Nephron progenitor cell (in vitro differentiated cells): ENCODE results near the gene EHD1.

ENCODE experiments used
- DNase-seq: peaks from one replicate; pipeline ENCODE4 v3.0.0; 2021
- H3K27ac Mint-ChIP-seq: 2 replicates; pipeline ENCODE4 v1.8.0; 2021; ENCODE audit warnings: mild to moderate bottlenecking, moderate library complexity, mixed read lengths
- H3K27me3 Mint-ChIP-seq: 2 replicates; pipeline ENCODE4 v1.8.0; 2021; ENCODE audit warnings: mild to moderate bottlenecking, low read depth, mixed read lengths; ENCODE audit not compliant: poor library complexity
- H3K36me3 Mint-ChIP-seq: 2 replicates; pipeline ENCODE4 v1.8.0; 2021; ENCODE audit warnings: low read depth, mixed read lengths
- H3K4me1 Mint-ChIP-seq: 2 replicates; pipeline ENCODE4 v1.8.0; 2021; ENCODE audit warnings: mixed read lengths
- H3K4me3 Mint-ChIP-seq: 2 replicates; pipeline ENCODE4 v1.8.0; 2021; ENCODE audit warnings: mild to moderate bottlenecking, moderate library complexity, mixed read lengths
- H3K9me3 Mint-ChIP-seq: 2 replicates; pipeline ENCODE4 v1.8.0; 2021; ENCODE audit warnings: mild to moderate bottlenecking, moderate library complexity, mixed read lengths
- CTCF ChIP-seq: fragments of 200-600 bp; sonication (generic); IDR thresholded peaks from 2 replicates; pipeline ENCODE4 v1.5.0; 2021; ENCODE audit warnings: antibody characterized with exemption

The EHD1 gene

GRCh38 chr11:64878494-64879243 is at the start of gene EHD1:
Gene EHD1 (minus strand): TSS chr11:64878621. CDS start chr11:64878464, 157 bp downstream.
- Mint-ChIP-seq H3K27me3 (peaks cover 14% of the 10 kb centered on the region), H3K4me1 (peaks cover 65% of the 10 kb centered on the region)
- DNase-seq, result peak; percentile 100

GRCh38 chr11:64926689-64927088 is 48.3 kb upstream of the EHD1 start:
- Mint-ChIP-seq H3K4me3 (no peak overlapping the region), H3K36me3 (peaks cover 15% of the 10 kb centered on the region), H3K9me3 (no peaks in the 10 kb centered on the region), H3K27ac (no peak overlapping the region), H3K4me1 (peaks cover 28% of the 10 kb centered on the region), H3K27me3 (peaks cover 14% of the 10 kb centered on the region)
- DNase-seq, result no peak
- TF ChIP-seq CTCF, result no peak

More at GRCh38 chr11:64878494-64879243, at the start of gene EHD1:
- Mint-ChIP-seq H3K4me3 (peak within 1 kb of the TSS; percentile 95), H3K27ac (peak within 1 kb of the TSS; percentile 96), H3K36me3 (peaks cover 8% of the 10 kb centered on the region), H3K9me3 (no peaks in the 10 kb centered on the region)
- TF ChIP-seq CTCF, result peak; percentile 21

DNA sequence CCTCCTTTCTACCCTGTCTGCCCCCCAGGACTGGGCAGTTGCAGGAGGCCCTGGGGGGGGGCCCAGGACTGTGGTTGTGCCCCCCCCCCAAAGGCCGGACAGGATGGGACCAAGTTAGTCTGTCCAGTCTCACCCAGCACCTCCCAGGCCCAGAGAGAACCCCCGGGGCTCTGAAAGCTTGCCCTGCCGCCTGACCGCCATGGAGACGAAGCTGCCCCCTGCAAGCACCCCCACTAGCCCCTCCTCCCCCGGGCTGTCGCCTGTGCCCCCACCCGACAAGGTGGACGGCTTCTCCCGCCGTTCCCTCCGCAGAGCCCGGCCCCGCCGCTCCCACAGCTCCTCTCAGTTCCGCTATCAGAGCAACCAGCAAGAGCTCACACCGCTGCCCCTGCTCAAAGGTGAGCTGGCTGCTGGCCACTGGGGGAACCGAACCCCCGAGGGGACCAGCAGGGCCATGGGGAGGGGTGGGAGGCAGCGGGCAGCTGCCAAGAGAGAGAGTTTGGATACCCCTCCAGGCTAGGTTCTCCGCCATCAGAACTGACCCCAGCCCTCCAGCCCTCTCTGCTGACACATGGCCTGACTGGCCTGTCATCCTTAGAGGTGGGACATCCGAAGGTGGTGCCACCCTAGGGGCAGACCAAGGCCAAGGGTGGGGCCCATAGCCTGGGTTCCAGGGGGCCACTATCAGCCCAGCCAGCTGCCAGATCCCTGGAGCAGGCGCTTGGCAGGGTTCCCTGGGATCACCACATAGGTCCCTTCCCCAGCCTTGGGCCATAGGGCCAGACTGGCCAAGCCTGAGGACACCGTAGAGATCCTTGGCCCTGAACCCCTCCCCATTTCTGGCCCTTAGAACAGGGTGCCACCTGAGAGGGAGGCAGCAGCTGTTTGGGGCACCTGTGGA is 47.4 kb upstream of the EHD1 start:
- Mint-ChIP-seq H3K4me1 (peaks cover 35% of the 10 kb centered on the region), H3K4me3 (peak overlapping the region; percentile 95), H3K36me3 (peaks cover 12% of the 10 kb centered on the region), H3K27ac (no peak overlapping the region), H3K9me3 (no peaks in the 10 kb centered on the region), H3K27me3 (peaks cover 14% of the 10 kb centered on the region)
- no peak for TF ChIP-seq CTCF
- no peak for DNase-seq

- no peak for TF ChIP-seq CTCF
- H3K27me3 Mint-ChIP-seq, result peaks cover 14% of the 10 kb centered on the region
- H3K27ac Mint-ChIP-seq, result no peak overlapping the region
- H3K4me1 Mint-ChIP-seq, result peaks cover 42% of the 10 kb centered on the region
- DNase-seq, result no peak
- H3K4me3 Mint-ChIP-seq, result peak overlapping the region; percentile 95
- H3K36me3 Mint-ChIP-seq, result peaks cover 4% of the 10 kb centered on the region
- no peaks in the 10 kb centered on the region for H3K9me3 Mint-ChIP-seq
Measured at GRCh38 chr11:64924910-64925284, 46.5 kb upstream of the EHD1 start.

DNA sequence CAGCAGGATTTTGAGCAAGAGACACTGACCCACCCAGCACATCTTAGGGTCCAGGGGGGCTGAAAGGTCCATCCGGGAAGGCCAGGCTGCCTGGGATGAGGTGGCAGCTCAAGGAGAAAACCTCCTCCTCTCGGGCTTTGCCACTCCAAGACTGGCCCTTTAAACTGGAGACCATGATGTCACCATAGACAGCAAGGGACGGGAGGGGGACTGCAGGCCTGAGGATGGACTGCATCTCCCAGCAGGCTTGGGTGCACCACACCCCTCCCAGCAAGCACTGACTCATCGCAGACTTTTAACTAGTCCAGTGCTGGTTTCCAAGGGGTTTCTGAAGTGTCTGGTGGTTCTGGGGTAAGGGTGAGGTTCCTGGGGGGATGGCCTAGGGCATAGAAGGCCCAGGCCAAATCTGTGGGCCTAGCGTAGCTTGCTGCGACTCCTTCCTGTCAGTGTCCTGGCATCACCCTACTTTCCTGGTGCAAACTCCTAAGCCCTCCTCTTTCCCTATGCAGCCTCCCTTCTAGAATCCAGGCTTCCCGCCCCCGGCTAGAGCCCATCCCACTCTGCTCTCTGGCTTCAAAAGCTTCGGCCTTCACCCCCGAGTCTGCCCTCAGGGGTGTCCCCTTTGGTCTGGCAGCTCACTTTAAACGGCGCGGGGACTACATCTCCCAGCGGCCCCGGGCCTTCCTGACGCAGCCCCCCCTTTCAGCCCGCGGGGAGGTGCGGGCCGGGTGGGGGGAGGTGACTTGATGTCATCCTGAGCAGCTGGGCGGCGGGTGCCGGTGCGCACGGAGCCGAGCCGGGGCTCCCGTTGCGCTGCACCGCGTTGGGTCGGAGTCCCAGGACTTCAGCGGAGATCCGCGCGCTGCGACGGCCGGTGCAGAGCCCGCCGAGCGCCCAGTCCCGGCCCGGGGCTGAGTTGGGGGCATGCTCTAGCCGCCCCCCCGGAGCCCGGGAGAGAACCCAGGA is 45.8 kb upstream of the EHD1 start, which contains the start of gene PPP2R5B:
TSS of gene PPP2R5B (plus strand) at position 746 of the 966 bp plus-strand sequence. CDS start 1,046 bp downstream, outside the sequence.
- Mint-ChIP-seq H3K9me3 (no peaks in the 10 kb centered on the region), H3K4me3 (peak within 1 kb of the TSS; percentile 95), H3K27me3 (peaks cover 18% of the 10 kb centered on the region), H3K4me1 (peaks cover 49% of the 10 kb centered on the region), H3K36me3 (peaks cover 4% of the 10 kb centered on the region), H3K27ac (peak within 1 kb of the TSS; percentile 99)
- TF ChIP-seq CTCF, result no peak
- DNase-seq, result peak; percentile 82
